HFFc6 (cell line): ENCODE data around the gene PTPRF. TPM values are rescaled to one million over a fixed set of nuclear protein-coding genes. Genes with fewer than 3 reads are reported as not detected.

ENCODE experiments used
- DNase-seq: peaks from one replicate; pipeline ENCODE4 v3.0.0-alpha.2; 2018
- H3K27ac Mint-ChIP-seq: 2 replicates; pipeline ENCODE4 v1.8.0; 2020; ENCODE audit warnings: mild to moderate bottlenecking, mixed read lengths
- H3K27me3 Mint-ChIP-seq: 2 replicates; pipeline ENCODE4 v1.8.0; 2021; ENCODE audit warnings: mild to moderate bottlenecking, moderate library complexity, mixed read lengths; ENCODE audit not compliant: insufficient read depth
- H3K36me3 Mint-ChIP-seq: 2 replicates; pipeline ENCODE4 v1.8.0; 2021; ENCODE audit warnings: low read depth, mixed read lengths
- H3K4me1 Mint-ChIP-seq: 2 replicates; pipeline ENCODE4 v1.8.0; 2020; ENCODE audit warnings: low read depth, mixed read lengths
- H3K4me3 Mint-ChIP-seq: 2 replicates; pipeline ENCODE4 v1.8.0; 2020; ENCODE audit warnings: mild to moderate bottlenecking, moderate library complexity, mixed read lengths
- H3K9me3 Mint-ChIP-seq: 2 replicates; pipeline ENCODE4 v1.8.0; 2020; ENCODE audit warnings: mild to moderate bottlenecking, mixed read lengths
- total RNA-seq, 6 experiments: library from RNA; stranded (reverse); fragmentation: NEBNext Ultra II Directional; extraction: Animal tissue kit (Norgen Biotek cat#: 25700); gene quantifications; 2 replicates in 1 of 6; 3 replicates in 5 of 6; pipeline ENCODE4 v1.2.3, GENCODE V29; 2021
- TF ChIP-seq, protein P1 (sequence below): fragments of 200-600 bp; sonication (generic); IDR thresholded peaks from 2 replicates; pipeline ENCODE4 v1.5.0; 2021; ENCODE audit warnings: antibody characterized with exemption, mild to moderate bottlenecking

Gene PTPRF
- total RNA-seq, 6 experiments from 2014 or later = 94.3 to 119 (median 109) TPM

DNA sequence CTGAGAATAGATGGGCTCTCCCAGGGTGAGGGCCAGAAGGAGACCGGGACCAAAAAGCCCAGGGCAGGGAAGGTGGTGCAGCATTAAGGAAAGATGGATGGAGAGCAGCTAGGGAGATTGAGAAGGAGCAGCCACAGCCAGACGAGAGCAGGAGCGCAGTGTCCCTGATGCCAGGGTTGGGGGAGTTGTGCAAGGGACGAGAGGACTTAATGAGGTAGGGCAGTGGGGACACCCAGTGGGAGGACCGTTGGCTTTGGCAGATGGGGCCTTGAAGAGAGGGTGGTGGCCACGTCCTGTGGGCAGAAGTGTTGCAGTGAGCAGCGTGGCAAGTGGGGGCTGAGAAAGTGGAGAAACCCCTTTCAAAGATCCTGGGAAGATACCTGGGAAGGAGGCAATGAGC is 81.3 kb downstream of the PTPRF start:
- DNase-seq = no peak
- no peak overlapping the region for H3K27ac Mint-ChIP-seq
- H3K27me3 Mint-ChIP-seq = no peaks in the 10 kb centered on the region; the same call in 1 of the 2 replicates
- H3K4me1 Mint-ChIP-seq = no peaks in the 10 kb centered on the region
- TF ChIP-seq, protein P1, sequence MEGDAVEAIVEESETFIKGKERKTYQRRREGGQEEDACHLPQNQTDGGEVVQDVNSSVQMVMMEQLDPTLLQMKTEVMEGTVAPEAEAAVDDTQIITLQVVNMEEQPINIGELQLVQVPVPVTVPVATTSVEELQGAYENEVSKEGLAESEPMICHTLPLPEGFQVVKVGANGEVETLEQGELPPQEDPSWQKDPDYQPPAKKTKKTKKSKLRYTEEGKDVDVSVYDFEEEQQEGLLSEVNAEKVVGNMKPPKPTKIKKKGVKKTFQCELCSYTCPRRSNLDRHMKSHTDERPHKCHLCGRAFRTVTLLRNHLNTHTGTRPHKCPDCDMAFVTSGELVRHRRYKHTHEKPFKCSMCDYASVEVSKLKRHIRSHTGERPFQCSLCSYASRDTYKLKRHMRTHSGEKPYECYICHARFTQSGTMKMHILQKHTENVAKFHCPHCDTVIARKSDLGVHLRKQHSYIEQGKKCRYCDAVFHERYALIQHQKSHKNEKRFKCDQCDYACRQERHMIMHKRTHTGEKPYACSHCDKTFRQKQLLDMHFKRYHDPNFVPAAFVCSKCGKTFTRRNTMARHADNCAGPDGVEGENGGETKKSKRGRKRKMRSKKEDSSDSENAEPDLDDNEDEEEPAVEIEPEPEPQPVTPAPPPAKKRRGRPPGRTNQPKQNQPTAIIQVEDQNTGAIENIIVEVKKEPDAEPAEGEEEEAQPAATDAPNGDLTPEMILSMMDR = no peak
- no peak overlapping the region for H3K4me3 Mint-ChIP-seq
- no peaks in the 10 kb centered on the region for H3K9me3 Mint-ChIP-seq
- peaks cover 7% of the 10 kb centered on the region for H3K36me3 Mint-ChIP-seq

- DNase-seq = no peak
- H3K4me1 Mint-ChIP-seq = no peaks in the 10 kb centered on the region
- no peaks in the 10 kb centered on the region; the same call in 1 of the 2 replicates for H3K27me3 Mint-ChIP-seq
- H3K4me3 Mint-ChIP-seq = no peak overlapping the region
- H3K36me3 Mint-ChIP-seq = peaks cover 7% of the 10 kb centered on the region
- no peak overlapping the region for H3K27ac Mint-ChIP-seq
- H3K9me3 Mint-ChIP-seq = no peaks in the 10 kb centered on the region
- TF ChIP-seq, protein P1 = no peak
Observed at GRCh38 chr1:43612406-43612805, 81.7 kb downstream of the PTPRF start.

- no peak for DNase-seq
- TF ChIP-seq, protein P1 = no peak
- Mint-ChIP-seq H3K4me3 (no peak overlapping the region), H3K4me1 (no peaks in the 10 kb centered on the region), H3K36me3 (peaks cover 7% of the 10 kb centered on the region), H3K27me3 (no peaks in the 10 kb centered on the region; the same call in 1 of the 2 replicates), H3K27ac (no peak overlapping the region), H3K9me3 (no peaks in the 10 kb centered on the region)
Observed at GRCh38 chr1:43613075-43613942, 82.6 kb downstream of the PTPRF start.

DNA sequence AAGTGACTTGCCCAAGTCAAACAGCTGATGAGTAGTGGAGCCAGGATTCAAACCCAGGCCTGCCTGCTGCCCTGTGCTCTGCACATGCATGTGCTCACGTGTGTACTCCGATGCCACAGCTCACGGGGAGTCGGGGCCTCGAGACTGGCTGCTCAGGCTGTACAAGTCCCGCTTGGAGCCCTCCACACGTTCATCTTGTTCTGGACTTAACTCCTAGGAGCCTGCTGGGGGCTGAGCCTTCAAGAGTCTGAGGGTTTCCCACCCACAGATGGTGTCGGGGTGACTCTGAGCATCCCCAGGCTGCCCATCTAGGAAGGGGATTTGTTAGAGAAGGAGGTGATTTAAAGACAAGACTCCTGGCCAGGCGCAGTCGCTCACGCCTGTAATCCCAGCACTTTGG is 83.5 kb downstream of the PTPRF start:
- no peak overlapping the region for H3K4me3 Mint-ChIP-seq
- peaks cover 7% of the 10 kb centered on the region for H3K36me3 Mint-ChIP-seq
- no peak overlapping the region for H3K27ac Mint-ChIP-seq

GRCh38 chr1:43614891-43615290 is 84.2 kb downstream of the PTPRF start:
- Mint-ChIP-seq H3K27me3 (no peaks in the 10 kb centered on the region; the same call in 1 of the 2 replicates), H3K4me1 (no peaks in the 10 kb centered on the region)
- no peak for DNase-seq

More for the DNA sequence above, 83.5 kb downstream of the PTPRF start:
- DNase-seq = no peak
- TF ChIP-seq, protein P1 = no peak
- Mint-ChIP-seq H3K9me3 (no peaks in the 10 kb centered on the region), H3K4me1 (no peaks in the 10 kb centered on the region), H3K27me3 (no peaks in the 10 kb centered on the region; the same call in 1 of the 2 replicates)

More at GRCh38 chr1:43614891-43615290, 84.2 kb downstream of the PTPRF start:
- Mint-ChIP-seq H3K4me3 (no peak overlapping the region), H3K9me3 (no peaks in the 10 kb centered on the region), H3K36me3 (peaks cover 2% of the 10 kb centered on the region), H3K27ac (no peak overlapping the region)
- TF ChIP-seq, protein P1 = no peak
